Measurements from ENCODE around the gene SNX13.
A peak's percentile ranks its signal among the peaks of the same experiment; 100 is the strongest.
"Not testable (repeated sequence)": the region's sequence is repeated elsewhere in the genome, so short reads cannot be mapped to it uniquely, and the experiment has no call there.

SNX13 gene

GRCh38 chr7:17913250-17913649 is 27.0 kb downstream of the SNX13 start:
- DNase-seq (ENCODE audit: low spot score in 2 of 2): no peak
- H3K36me3 ChIP-seq (replicated peaks): no peaks in the 10 kb centered on the region; the same call in 1 of the 2 replicates
- H3K9me3 ChIP-seq: peaks cover 8% of the 10 kb centered on the region
- in situ Hi-C loops (cut with MboI; ENCODE audit: low sequenced_read_pairs): no loop called here
- H3K27me3 ChIP-seq (ENCODE audit: low read depth): no peaks in the 10 kb centered on the region
- no peak overlapping the region for H3K4me3 ChIP-seq
- peaks cover 6% of the 10 kb centered on the region; the same call in 1 of the 2 replicates for H3K4me1 ChIP-seq

- H3K9me3 ChIP-seq: peaks cover 8% of the 10 kb centered on the region
- no peaks in the 10 kb centered on the region; the same call in 1 of the 2 replicates for H3K36me3 ChIP-seq (replicated peaks)
- no peak overlapping the region for H3K4me3 ChIP-seq
- DNase-seq (ENCODE audit: low spot score in 2 of 2): no peak
- H3K27me3 ChIP-seq (ENCODE audit: low read depth): no peaks in the 10 kb centered on the region
- in situ Hi-C loops (cut with MboI; ENCODE audit: low sequenced_read_pairs): no loop called here
- peaks cover 6% of the 10 kb centered on the region; the same call in 1 of the 2 replicates for H3K4me1 ChIP-seq
Measured at GRCh38 chr7:17912536-17913235, 27.6 kb downstream of the SNX13 start.

- peaks cover 3% of the 10 kb centered on the region; the same call in 1 of the 2 replicates for H3K9me3 ChIP-seq
- no peak overlapping the region for H3K4me3 ChIP-seq
- peaks cover 6% of the 10 kb centered on the region; the same call in 1 of the 2 replicates for H3K4me1 ChIP-seq
- H3K27me3 ChIP-seq (ENCODE audit: low read depth): no peaks in the 10 kb centered on the region
- in situ Hi-C loops (cut with MboI; ENCODE audit: low sequenced_read_pairs): no loop called here
- no peaks in the 10 kb centered on the region; the same call in 1 of the 2 replicates for H3K36me3 ChIP-seq (replicated peaks)
- no peak for DNase-seq (ENCODE audit: low spot score in 2 of 2)
Measured at GRCh38 chr7:17912050-17912449, 28.2 kb downstream of the SNX13 start.

GRCh38 chr7:17910377-17910776 is 29.9 kb downstream of the SNX13 start:
- in situ Hi-C loops (cut with MboI; ENCODE audit: low sequenced_read_pairs): no loop called here
- Histone ChIP-seq H3K4me3 (no peak overlapping the region), H3K9me3 (0 out of 2 replicates have a peak, but pooled peaks cover 3% of the 10 kb centered on the region), H3K36me3 (replicated peaks) (no peaks in the 10 kb centered on the region; the same call in 1 of the 2 replicates), H3K27me3 (ENCODE audit: low read depth) (no peaks in the 10 kb centered on the region), H3K4me1 (peaks cover 6% of the 10 kb centered on the region; the same call in 1 of the 2 replicates)
- no peak for DNase-seq (ENCODE audit: low spot score in 2 of 2)

- in situ Hi-C loops (cut with MboI; ENCODE audit: low sequenced_read_pairs); H3K4me1 ChIP-seq; DNase-seq (ENCODE audit: low spot score in 2 of 2); H3K4me3 ChIP-seq; H3K27me3 ChIP-seq (ENCODE audit: low read depth); H3K36me3 ChIP-seq (replicated peaks); H3K9me3 ChIP-seq: not testable (repeated sequence)
Measured at GRCh38 chr7:17909310-17909709, 31.0 kb downstream of the SNX13 start.

- H3K9me3 ChIP-seq: 0 out of 2 replicates have a peak, but pooled peaks cover 3% of the 10 kb centered on the region
- no peaks in the 10 kb centered on the region for H3K27me3 ChIP-seq (ENCODE audit: low read depth)
- in situ Hi-C loops (cut with MboI; ENCODE audit: low sequenced_read_pairs): no loop called here
- H3K36me3 ChIP-seq (replicated peaks): no peaks in the 10 kb centered on the region; the same call in 1 of the 2 replicates
- H3K4me3 ChIP-seq: no peak overlapping the region
- DNase-seq (ENCODE audit: low spot score in 2 of 2): no peak
- peaks cover 4% of the 10 kb centered on the region; the same call in 1 of the 2 replicates for H3K4me1 ChIP-seq
Measured at GRCh38 chr7:17907014-17907413, 33.3 kb downstream of the SNX13 start.

GRCh38 chr7:17903337-17903736 is 37.0 kb downstream of the SNX13 start:
- Histone ChIP-seq H3K4me3 (no peak overlapping the region), H3K36me3 (replicated peaks) (no peaks in the 10 kb centered on the region), H3K27me3 (ENCODE audit: low read depth) (no peaks in the 10 kb centered on the region), H3K9me3 (no peaks in the 10 kb centered on the region), H3K4me1 (peaks cover 4% of the 10 kb centered on the region; the same call in 1 of the 2 replicates)
- no peak for DNase-seq (ENCODE audit: low spot score in 2 of 2)
- in situ Hi-C loops (cut with MboI; ENCODE audit: low sequenced_read_pairs): no loop called here

GRCh38 chr7:17902599-17902998 is 37.7 kb downstream of the SNX13 start:
- in situ Hi-C loops (cut with MboI; ENCODE audit: low sequenced_read_pairs): no loop called here
- Histone ChIP-seq H3K27me3 (ENCODE audit: low read depth) (no peaks in the 10 kb centered on the region), H3K4me1 (peaks cover 4% of the 10 kb centered on the region; the same call in 1 of the 2 replicates), H3K9me3 (no peaks in the 10 kb centered on the region), H3K4me3 (no peak overlapping the region), H3K36me3 (replicated peaks) (no peaks in the 10 kb centered on the region)
- DNase-seq (ENCODE audit: low spot score in 2 of 2): no peak

- H3K36me3 ChIP-seq (replicated peaks): no peaks in the 10 kb centered on the region
- peaks cover 4% of the 10 kb centered on the region; the same call in 1 of the 2 replicates for H3K4me1 ChIP-seq
- DNase-seq (ENCODE audit: low spot score in 2 of 2): no peak
- in situ Hi-C loops (cut with MboI; ENCODE audit: low sequenced_read_pairs): no loop called here
- H3K4me3 ChIP-seq: no peak overlapping the region
- H3K27me3 ChIP-seq (ENCODE audit: low read depth): no peaks in the 10 kb centered on the region
- H3K9me3 ChIP-seq: no peaks in the 10 kb centered on the region
Measured at GRCh38 chr7:17900464-17900863, 39.8 kb downstream of the SNX13 start.

GRCh38 chr7:17898111-17898510 is 42.2 kb downstream of the SNX13 start:
- Histone ChIP-seq H3K4me3 (no peak overlapping the region), H3K9me3 (no peaks in the 10 kb centered on the region), H3K27me3 (ENCODE audit: low read depth) (no peaks in the 10 kb centered on the region), H3K4me1 (no peaks in the 10 kb centered on the region), H3K36me3 (replicated peaks) (no peaks in the 10 kb centered on the region)
- no peak for DNase-seq (ENCODE audit: low spot score in 2 of 2)
- in situ Hi-C loops (cut with MboI; ENCODE audit: low sequenced_read_pairs): no loop called here

GRCh38 chr7:17887286-17887685 is 53.0 kb downstream of the SNX13 start:
- Histone ChIP-seq H3K27me3 (ENCODE audit: low read depth) (no peaks in the 10 kb centered on the region), H3K4me3 (no peak overlapping the region), H3K9me3 (no peaks in the 10 kb centered on the region), H3K36me3 (replicated peaks) (peaks cover 17% of the 10 kb centered on the region), H3K4me1 (no peaks in the 10 kb centered on the region)
- in situ Hi-C loops (cut with MboI; ENCODE audit: low sequenced_read_pairs): no loop called here
- no peak for DNase-seq (ENCODE audit: low spot score in 2 of 2)

- no peak for DNase-seq (ENCODE audit: low spot score in 2 of 2)
- in situ Hi-C loops (cut with MboI; ENCODE audit: low sequenced_read_pairs): no loop called here
- H3K36me3 ChIP-seq (replicated peaks): peaks cover 10% of the 10 kb centered on the region
- H3K4me1 ChIP-seq: peaks cover 13% of the 10 kb centered on the region
- H3K9me3 ChIP-seq: no peaks in the 10 kb centered on the region
- no peak overlapping the region for H3K4me3 ChIP-seq
- H3K27me3 ChIP-seq (ENCODE audit: low read depth): no peaks in the 10 kb centered on the region
Measured at GRCh38 chr7:17882685-17883084, 57.6 kb downstream of the SNX13 start.

- Histone ChIP-seq H3K4me1 (peaks cover 13% of the 10 kb centered on the region), H3K9me3 (no peaks in the 10 kb centered on the region), H3K4me3 (no peak overlapping the region), H3K27me3 (ENCODE audit: low read depth) (no peaks in the 10 kb centered on the region), H3K36me3 (replicated peaks) (no peaks in the 10 kb centered on the region)
- DNase-seq (ENCODE audit: low spot score in 2 of 2): no peak
- in situ Hi-C loops (cut with MboI; ENCODE audit: low sequenced_read_pairs): no loop called here
Measured at GRCh38 chr7:17879075-17879661, 61.1 kb downstream of the SNX13 start.

GRCh38 chr7:17878627-17879026 is 61.7 kb downstream of the SNX13 start:
- Histone ChIP-seq H3K4me3 (no peak overlapping the region), H3K27me3 (ENCODE audit: low read depth) (no peaks in the 10 kb centered on the region), H3K36me3 (replicated peaks) (no peaks in the 10 kb centered on the region), H3K4me1 (peaks cover 13% of the 10 kb centered on the region), H3K9me3 (no peaks in the 10 kb centered on the region)
- DNase-seq (ENCODE audit: low spot score in 2 of 2): peak in 1 of 2 experiments; percentile 86
- in situ Hi-C loops (cut with MboI; ENCODE audit: low sequenced_read_pairs): no loop called here
